Dedifferentiated amniotic fluid mesenchymal stem cell (primary cell): ENCODE results near the gene TMPRSS11E.
"Not testable (repeated sequence)": the region's sequence is repeated elsewhere in the genome, so short reads cannot be mapped to it uniquely, and the experiment has no call there.

Source experiments
- DNase-seq: peaks from one replicate; pipeline ENCODE4 v3.0.0-alpha.2; 2016; ENCODE audit errors: extremely low spot score

Gene TMPRSS11E

GRCh38 chr4:68447201-68447600, at the start of gene TMPRSS11E:
Gene TMPRSS11E, plus strand, starts transcription at chr4:68447463. Its CDS starts 50 bp downstream, at chr4:68447513.
- DNase-seq: no peak

- DNase-seq: no peak
Measured at GRCh38 chr4:68399306-68399705, 48.0 kb upstream of the TMPRSS11E start.

- no peak for DNase-seq
Measured at GRCh38 chr4:68401231-68401630, 46.0 kb upstream of the TMPRSS11E start.

- no peak for DNase-seq
Measured at GRCh38 chr4:68404153-68404552, 43.1 kb upstream of the TMPRSS11E start.

GRCh38 chr4:68405718-68406478, 41.4 kb upstream of the TMPRSS11E start:
- not testable (repeated sequence) for DNase-seq

GRCh38 chr4:68406479-68406859, 40.8 kb upstream of the TMPRSS11E start:
- no peak for DNase-seq

GRCh38 chr4:68407015-68407867, 40.0 kb upstream of the TMPRSS11E start:
- not testable (repeated sequence) for DNase-seq

- no peak for DNase-seq
Measured at GRCh38 chr4:68407868-68408190, 39.4 kb upstream of the TMPRSS11E start.

- no peak for DNase-seq
Measured at GRCh38 chr4:68410149-68410548, 37.1 kb upstream of the TMPRSS11E start.

- DNase-seq: no peak
Measured at GRCh38 chr4:68410643-68411042, 36.6 kb upstream of the TMPRSS11E start.

GRCh38 chr4:68412031-68412430, 35.2 kb upstream of the TMPRSS11E start:
- DNase-seq: not testable (repeated sequence)

GRCh38 chr4:68416591-68416990, 30.7 kb upstream of the TMPRSS11E start:
- no peak for DNase-seq

- no peak for DNase-seq
Measured at GRCh38 chr4:68426516-68426915, 20.7 kb upstream of the TMPRSS11E start.

- no peak for DNase-seq
Measured at GRCh38 chr4:68430337-68430736, 16.9 kb upstream of the TMPRSS11E start.

- no peak for DNase-seq
Measured at GRCh38 chr4:68432320-68432719, 14.9 kb upstream of the TMPRSS11E start.

GRCh38 chr4:68433582-68433981, 13.7 kb upstream of the TMPRSS11E start:
- no peak for DNase-seq

- DNase-seq: no peak
Measured at GRCh38 chr4:68434277-68434676, 13.0 kb upstream of the TMPRSS11E start.

- DNase-seq: no peak
Measured at GRCh38 chr4:68434836-68435235, 12.4 kb upstream of the TMPRSS11E start.

GRCh38 chr4:68445111-68445510, 2.2 kb upstream of the TMPRSS11E start:
- DNase-seq: no peak

- no peak for DNase-seq
Measured at GRCh38 chr4:68451246-68452211, 4.3 kb downstream of the TMPRSS11E start.

- no peak for DNase-seq
Measured at GRCh38 chr4:68460085-68460484, 12.8 kb downstream of the TMPRSS11E start.

- DNase-seq: no peak
Measured at GRCh38 chr4:68461790-68462189, 14.5 kb downstream of the TMPRSS11E start.
